Spleen (tissue), 11 donors: Measurements from ENCODE around the gene PRSS35. TPM values are rescaled to one million over a fixed set of nuclear protein-coding genes. Genes with fewer than 3 reads are reported as not detected.

Source experiments
- DNase-seq: peaks from one replicate; pipeline ENCODE4 v3.0.0-alpha.2; 2020
- H3K27ac ChIP-seq, 8 donors: fragments of 200-600 bp; sonication (generic) in 7 of 8; 1 replicate in 4 of 8; 2 replicates in 4 of 8; pipeline versions ENCODE4 v1.5.0 to v1.8.0; 2016 to 2021; ENCODE audit warnings: inconsistent platforms in 4 of 8, mild to moderate bottlenecking in 4 of 8, moderate library complexity in 1 of 8
- H3K27me3 ChIP-seq, 7 donors: fragments of 200-600 bp; sonication (generic) in 6 of 7; replicated peaks in 1 of 7; 1 replicate in 4 of 7; 2 replicates in 3 of 7; pipeline versions ENCODE4 v1.5.0 to v1.8.0; 2016 to 2021; ENCODE audit warnings: inconsistent platforms in 3 of 7, mild to moderate bottlenecking in 1 of 7
- H3K36me3 ChIP-seq, 6 donors: fragments of 200-600 bp; sonication (generic) in 5 of 6; 1 replicate in 4 of 6; 2 replicates in 2 of 6; pipeline versions ENCODE4 v1.5.0 to v1.8.0; 2016 to 2021; ENCODE audit warnings: inconsistent platforms in 2 of 6
- H3K4me1 ChIP-seq, 6 donors: fragments of 200-600 bp; sonication (generic) in 5 of 6; 1 replicate in 3 of 6; 2 replicates in 3 of 6; pipeline versions ENCODE4 v1.5.0 to v1.8.0; 2016 to 2021; ENCODE audit warnings: inconsistent platforms in 3 of 6
- H3K4me3 ChIP-seq, 8 donors: fragments of 200-600 bp; sonication (generic) in 7 of 8; 1 replicate in 4 of 8; 2 replicates in 4 of 8; pipeline versions ENCODE4 v1.5.0 to v1.8.0; 2016 to 2021; ENCODE audit warnings: inconsistent platforms in 4 of 8, mild to moderate bottlenecking in 4 of 8, moderate library complexity in 2 of 8
- H3K9me3 ChIP-seq, 8 donors: fragments of 200-600 bp; sonication (generic) in 7 of 8; 1 replicate in 4 of 8; 2 replicates in 4 of 8; pipeline versions ENCODE4 v1.5.0 to v1.8.0; 2016 to 2021; ENCODE audit warnings: inconsistent platforms in 4 of 8
- CTCF ChIP-seq, 11 experiments: fragments of 200-600 bp in 7 of 11; fragments of 450-650 bp in 4 of 11; sonication (generic) in 4 of 11; IDR thresholded peaks in 8 of 11; conservative IDR thresholded peaks in 3 of 11; 1 replicate in 7 of 11; 2 replicates in 4 of 11; pipeline versions ENCODE4 v1.4.0 to v1.8.0; 2016 to 2021; ENCODE audit warnings: antibody characterized with exemption in 11 of 11, inconsistent platforms in 4 of 11, mild to moderate bottlenecking in 1 of 11
- POLR2A ChIP-seq, 3 donors: fragments of 450-650 bp; IDR thresholded peaks; one replicate each; pipeline ENCODE4 v1.5.1; 2017; ENCODE audit warnings: antibody characterized with exemption in 3 of 3, mild to moderate bottlenecking in 1 of 3
- POLR2AphosphoS5 ChIP-seq, 3 donors: sonication (generic); formaldehyde crosslinking; IDR thresholded peaks; one replicate each; pipeline ENCODE4 v1.5.1; 2017; ENCODE audit warnings: antibody characterized with exemption in 3 of 3
- WGBS, 5 donors: extraction: QIAGEN DNeasy Blood & Tissue Kit in 3 of 5; methylation state at CpG; one replicate each; pipeline versions ENCODE4 v1.1.5 to v1.1.7; 2013 to 2018; 5-methylcytosine and 5-hydroxymethylcytosine counted together
- intact Hi-C: fragments of 100-400 bp; cut with DNase I; formaldehyde crosslinking; loops from one replicate; pipeline ENCODE4 v1.15.0; 2023; ENCODE audit warnings: low total_unique reads
- polyA plus RNA-seq, 3 donors: library from polyadenylated mRNA; stranded (reverse); fragments of 200-250 nt; gene quantifications; one replicate each; pipeline ENCODE4 v1.2.1, GENCODE V29; 2013
- total RNA-seq, 7 donors: library from RNA; depleted of rRNA in 3 of 7; stranded (reverse); fragments of >200 nt in 3 of 7; fragmentation: NEBNext Ultra II Directional in 4 of 7; extraction: Animal tissue kit (Norgen Biotek cat#: 25700) in 4 of 7; gene quantifications; one replicate each; pipeline versions ENCODE4 v1.1.0 to v1.2.1, GENCODE V29; 2016 to 2021
- donor health status: healthy with polysubstance abuse.
- donor health status: DM: no; HTN: no; CAD: no; lungs with moderate emphysema.
- donor health status: DM: no; HTN: no; CAD: no.
- donor health status: Bipolar disorder and iron deficiency.
- donor health status: healthy.
- donor health status: DM: no; HTN: no; CAD: no.
- donor health status: DM: yes; HTN: yes; CAD: no.

The PRSS35 gene
- total and polyA plus RNA-seq, 10 donors: 0.06 to 0.46 (median 0.27) TPM; not detected in 1

GRCh38 chr6:83509441-83509840 lies 2.9 kb upstream of the PRSS35 start:
- H3K4me3 ChIP-seq: no peak overlapping the region
- DNase-seq: no peak
- peaks cover 0 to 30% (median 9%) of the 10 kb centered on the region in 7 donors for H3K27me3 ChIP-seq
- H3K4me1 ChIP-seq: peaks cover 0 to 20% (median 12%) of the 10 kb centered on the region in 6 donors
- 71 to 93% (median 89%) methylated on average over 1 of the region's 1 CpG for WGBS, 5 donors
- H3K27ac ChIP-seq: no peak overlapping the region
- H3K9me3 ChIP-seq: no peaks in the 10 kb centered on the region
- intact Hi-C loops: no loop called here
- no peak for TF ChIP-seq CTCF (IDR thresholded peaks at IDR 0.05 in 8 of 11, conservative IDR thresholded peaks at IDR 0.05 in 3 of 11)
- TF ChIP-seq POLR2A (IDR thresholded peaks at IDR 0.05): no peak
- no peak for TF ChIP-seq POLR2AphosphoS5 (IDR thresholded peaks at IDR 0.05)
- no peaks in the 10 kb centered on the region for H3K36me3 ChIP-seq

- peaks cover 0 to 34% (median 9%) of the 10 kb centered on the region in 7 donors for H3K27me3 ChIP-seq
- no peak for TF ChIP-seq CTCF (IDR thresholded peaks at IDR 0.05 in 8 of 11, conservative IDR thresholded peaks at IDR 0.05 in 3 of 11)
- TF ChIP-seq POLR2AphosphoS5 (IDR thresholded peaks at IDR 0.05): no peak
- no peak for TF ChIP-seq POLR2A (IDR thresholded peaks at IDR 0.05)
- H3K4me1 ChIP-seq: peaks cover 0 to 20% (median 12%) of the 10 kb centered on the region in 6 donors
- DNase-seq: no peak
- no peaks in the 10 kb centered on the region for H3K36me3 ChIP-seq
- H3K9me3 ChIP-seq: no peaks in the 10 kb centered on the region
- WGBS, 5 donors: 73 to 88% (median 82%) methylated on average over 3 of the region's 3 CpGs
- no peak overlapping the region for H3K27ac ChIP-seq
- intact Hi-C loops: loop anchor here (10.0 kb wide), 2 partner anchors 96 to 446 kb away; partner anchors contain the start of genes DOP1A and UBE3D
- H3K4me3 ChIP-seq: no peak overlapping the region
These were observed 1.5 kb upstream of the PRSS35 start for GRCh38 chr6:83510791-83511190.

GRCh38 chr6:83511266-83511665 lies 1.1 kb upstream of the PRSS35 start:
- H3K36me3 ChIP-seq: no peaks in the 10 kb centered on the region
- H3K27ac ChIP-seq: no peak overlapping the region
- peaks cover 0 to 20% (median 12%) of the 10 kb centered on the region in 6 donors for H3K4me1 ChIP-seq
- no peak for DNase-seq
- TF ChIP-seq CTCF (IDR thresholded peaks at IDR 0.05 in 8 of 11, conservative IDR thresholded peaks at IDR 0.05 in 3 of 11): no peak
- no peak for TF ChIP-seq POLR2AphosphoS5 (IDR thresholded peaks at IDR 0.05)
- TF ChIP-seq POLR2A (IDR thresholded peaks at IDR 0.05): no peak
- WGBS, 5 donors: 84 to 93% (median 91%) methylated on average over 8 of the region's 8 CpGs
- intact Hi-C loops: loop anchor here (10.0 kb wide), 2 partner anchors 96 to 446 kb away; partner anchors contain the start of genes DOP1A and UBE3D
- H3K27me3 ChIP-seq: peaks cover 0 to 39% (median 9%) of the 10 kb centered on the region in 7 donors
- H3K4me3 ChIP-seq: no peak overlapping the region
- no peaks in the 10 kb centered on the region for H3K9me3 ChIP-seq

GRCh38 chr6:83514466-83514865 lies 2.1 kb downstream of the PRSS35 start:
- H3K27ac ChIP-seq: no peak overlapping the region
- no peaks in the 10 kb centered on the region for H3K9me3 ChIP-seq
- peaks cover 0 to 39% (median 9%) of the 10 kb centered on the region in 7 donors for H3K27me3 ChIP-seq
- TF ChIP-seq POLR2A (IDR thresholded peaks at IDR 0.05): no peak
- no peak for TF ChIP-seq CTCF (IDR thresholded peaks at IDR 0.05 in 8 of 11, conservative IDR thresholded peaks at IDR 0.05 in 3 of 11)
- TF ChIP-seq POLR2AphosphoS5 (IDR thresholded peaks at IDR 0.05): no peak
- intact Hi-C loops: loop anchor here (10.0 kb wide), 2 partner anchors 100 to 450 kb away; partner anchors contain the start of genes DOP1A and UBE3D
- 76 to 96% (median 86%) methylated on average over 1 of the region's 1 CpG for WGBS, 5 donors
- peaks cover 0 to 20% (median 12%) of the 10 kb centered on the region in 6 donors for H3K4me1 ChIP-seq
- DNase-seq: no peak
- no peaks in the 10 kb centered on the region for H3K36me3 ChIP-seq
- H3K4me3 ChIP-seq: no peak overlapping the region
